ENCODE measurements around the gene DPM2. TPM values are rescaled to one million over a fixed set of nuclear protein-coding genes. Genes with fewer than 3 reads are reported as not detected.

Gene DPM2
- total and polyA plus RNA-seq, 2 experiments from 2014 or later, result 36.6 to 92.4 TPM

- peak; percentile 79 for DNase-seq (ENCODE audit: low spot score)
- Mint-ChIP-seq H3K36me3 (ENCODE audit: low read depth) (peaks cover 21% of the 10 kb centered on the region), H3K27ac (peak overlapping the region; percentile 81; the same call in 1 of the 2 replicates), H3K27me3 (ENCODE audit: insufficient read depth, low read depth, poor library complexity) (peaks cover 38% of the 10 kb centered on the region), H3K9me3 (no peaks in the 10 kb centered on the region; the same call in 1 of the 3 replicates), H3K4me1 (peaks cover 45% of the 10 kb centered on the region), H3K4me3 (peak overlapping the region; percentile 89)
- Histone ChIP-seq H3K9me2 (ENCODE audit: insufficient read depth) (no peaks in the 10 kb centered on the region), H3K27me3 (ENCODE audit: insufficient read depth) (no peaks in the 10 kb centered on the region), H4K20me1 (replicated peaks; ENCODE audit: insufficient read depth) (peaks cover 8% of the 10 kb centered on the region), H3K36me3 (ENCODE audit: insufficient read depth) (no peaks in the 10 kb centered on the region), H2AFZ (peak overlapping the region; percentile 24; the same call in 1 of the 2 replicates), H3K79me2 (replicated peaks; ENCODE audit: insufficient read depth) (peaks cover 7% of the 10 kb centered on the region), H3K4me2 (peak overlapping the region; percentile 92), H3K4me1 (ENCODE audit: insufficient read depth) (peaks cover 26% of the 10 kb centered on the region), H3F3A (replicated peaks; ENCODE audit: low read depth) (peaks cover 13% of the 10 kb centered on the region), H3K4me3 (peak overlapping the region; percentile 77), H3K27ac (ENCODE audit: low read depth) (peak overlapping the region; percentile 90)
- no peak for TF ChIP-seq ETS1 (IDR thresholded peaks at IDR 0.05)
- TF ChIP-seq ZNF114 (CRISPR knock-in tag; IDR thresholded peaks at IDR 0.05), result no peak
- no peak for TF ChIP-seq CREB1 (CRISPR knock-in tag; IDR thresholded peaks at IDR 0.05; ENCODE audit: low read depth)
- no peak for TF ChIP-seq ZNF331 (CRISPR knock-in tag; IDR thresholded peaks at IDR 0.05; ENCODE audit: low read depth)
- no peak for TF ChIP-seq NANOG (IDR thresholded peaks at IDR 0.05; ENCODE audit: borderline replicate concordance)
- no peak for TF ChIP-seq CTCF (conservative IDR thresholded peaks at IDR 0.05; ENCODE audit: low read depth in 2 of 2)
- TF ChIP-seq EZH2 (IDR thresholded peaks at IDR 0.05; ENCODE audit: low read depth, unreplicated experiment), result no peak
- TF ChIP-seq JUNB (IDR thresholded peaks at IDR 0.05; ENCODE audit: unreplicated experiment), result no peak
- no peak for TF ChIP-seq EZH2phosphoT487 (IDR thresholded peaks at IDR 0.05; ENCODE audit: unreplicated experiment)
- no peak for TF ChIP-seq ZNF462 (CRISPR knock-in tag; IDR thresholded peaks at IDR 0.05)
- TF ChIP-seq REST (IDR thresholded peaks at IDR 0.05; ENCODE audit: unreplicated experiment), result no peak
- no peak for TF ChIP-seq POLR2AphosphoS5 (IDR thresholded peaks at IDR 0.05; ENCODE audit: low read depth)
- no peak for TF ChIP-seq STAT1 (IDR thresholded peaks at IDR 0.05; ENCODE audit: unreplicated experiment)
- peak; percentile 18 for ATAC-seq
These were observed 640 bp upstream of the DPM2 start for GRCh38 chr9:127938298-127938690.
